Measurements from ENCODE around the gene BRSK2. TPM values are rescaled to one million over a fixed set of nuclear protein-coding genes. Genes with fewer than 3 reads are reported as not detected.

The BRSK2 gene
- total and polyA plus RNA-seq, 9 of the 15 experiments (the other 6 are each of a cell fraction or from before 2014, with no cell fraction given) = 0.06 to 0.52 (median 0.18) TPM; not detected in 5

GRCh38 chr11:1396375-1396841 lies 6.7 kb downstream of the BRSK2 start:
- no peak for FAIRE-seq
- ATAC-seq = no peak
- H4K20me1 ChIP-seq (replicated peaks; ENCODE audit: control insufficient read depth, insufficient read depth, low read length) = peaks cover 15% of the 10 kb centered on the region
- ChIA-PET POLR2A (no interaction called here), CTCF (ENCODE audit: low intra/inter-chr PET ratio) (no interaction called here)
- TF ChIP-seq NCOR1 (IDR thresholded peaks at IDR 0.05) = no peak
- no peak for TF ChIP-seq NR4A1 (CRISPR knock-in tag; IDR thresholded peaks at IDR 0.05)
- no peak for TF ChIP-seq NR4A1 (tag; IDR thresholded peaks at IDR 0.05)
- no peak for TF ChIP-seq ZNF133 (CRISPR knock-in tag; IDR thresholded peaks at IDR 0.05)
- TF ChIP-seq ZZZ3 (IDR thresholded peaks at IDR 0.05) = no peak
- no peak for TF ChIP-seq ATF1 (CRISPR knock-in tag; IDR thresholded peaks at IDR 0.05)
- no peak for TF ChIP-seq ATF1 (tag; IDR thresholded peaks at IDR 0.05)
- no peak for TF ChIP-seq PTRF (tag; IDR thresholded peaks at IDR 0.05)
- peaks cover 0 to 24% of the 10 kb centered on the region in 2 experiments; a peak in 2 of 5 replicates for H3K4me1 ChIP-seq (replicated peaks in 1 of 2; ENCODE audit: control insufficient read depth in 2 of 2, insufficient read depth in 2 of 2, low read length in 2 of 2)
- intact Hi-C loops (cut with micrococcal nuclease) (no loop called here), in situ Hi-C loops (cut with MboI) (no loop called here)
- H3K9me3 ChIP-seq (replicated peaks; ENCODE audit: control insufficient read depth, insufficient read depth, low read depth, low read length) = no peaks in the 10 kb centered on the region
- DNase-seq (ENCODE audit: extremely low read depth in 1 of 4, low spot score in 3 of 4) = no peak
- WGBS (ENCODE audit: insufficient coverage, low coverage, missing lambda C conversion rate) = 15% methylated on average over 15 of the region's 20 CpGs
- no peak overlapping the region; a peak in 1 of 4 replicates for H3K9ac ChIP-seq (ENCODE audit: insufficient read depth in 1 of 2, low read depth in 2 of 2, low read length in 2 of 2)
- BruUV-seq (replicated peaks) = no TSS peak
- no peak overlapping the region for H2AFZ ChIP-seq (ENCODE audit: low read depth, low read length)
- no peaks in the 10 kb centered on the region for H3K36me3 ChIP-seq (ENCODE audit: control insufficient read depth, insufficient read depth, low read length)
- no peak overlapping the region for H3K4me2 ChIP-seq (ENCODE audit: insufficient read depth, low read length)
- no peaks in the 10 kb centered on the region for H3K79me2 ChIP-seq (ENCODE audit: control insufficient read depth, insufficient read depth, low read length)
- no peak overlapping the region for H3K4me3 ChIP-seq
- H3K9me1 ChIP-seq (ENCODE audit: control insufficient read depth, insufficient read depth, low read length) = no peaks in the 10 kb centered on the region
- H3K27me3 ChIP-seq (ENCODE audit: control insufficient read depth in 2 of 2, insufficient read depth in 2 of 2, low read length in 2 of 2) = peaks cover 0 to 52% of the 10 kb centered on the region in 2 experiments; a peak in 2 of 5 replicates
- no peak overlapping the region for H3K27ac ChIP-seq (ENCODE audit: extremely low read depth, low read depth, low read length)

Measured in K562 (cell line).